H9 (cell line): ENCODE data around the gene MBD5. TPM values are rescaled to one million over a fixed set of nuclear protein-coding genes. Genes with fewer than 3 reads are reported as not detected.

Experiments
- DNase-seq: peaks from one replicate; pipeline ENCODE4 v3.0.0-alpha.2; 2017
- H2AFZ ChIP-seq: one replicate; pipeline ENCODE4 v1.6.1; 2013; ENCODE audit warnings: mild to moderate bottlenecking, low read length, control low read depth, moderate library complexity
- H2AK5ac ChIP-seq: 2 replicates; pipeline ENCODE4 v1.6.1; 2013; ENCODE audit warnings: low read length, control low read depth, mixed read lengths; ENCODE audit not compliant: insufficient read length
- H2BK120ac ChIP-seq: one replicate; pipeline ENCODE4 v1.6.1; 2013; ENCODE audit warnings: low read depth, mild to moderate bottlenecking, low read length, control low read depth, inconsistent platforms; ENCODE audit not compliant: poor library complexity, severe bottlenecking
- H2BK12ac ChIP-seq: 2 replicates; pipeline ENCODE4 v1.6.1; 2013; ENCODE audit warnings: low read length, control low read depth, mixed read lengths, low read depth; ENCODE audit not compliant: insufficient read length
- H2BK15ac ChIP-seq: 2 replicates; pipeline ENCODE4 v1.6.1; 2013; ENCODE audit warnings: low read depth, low read length, control low read depth
- H2BK20ac ChIP-seq: one replicate; pipeline ENCODE4 v1.6.1; 2013; ENCODE audit warnings: low read depth, mild to moderate bottlenecking, low read length, control low read depth, inconsistent platforms; ENCODE audit not compliant: poor library complexity, severe bottlenecking
- H2BK5ac ChIP-seq: 2 replicates; pipeline ENCODE4 v1.6.1; 2013; ENCODE audit warnings: low read length, control low read depth, mixed read lengths; ENCODE audit not compliant: insufficient read length
- H3K14ac ChIP-seq: 2 replicates; pipeline ENCODE4 v1.6.1; 2013; ENCODE audit warnings: low read length, control low read depth; ENCODE audit not compliant: insufficient read depth
- H3K18ac ChIP-seq: 2 replicates; pipeline ENCODE4 v1.6.1; 2013; ENCODE audit warnings: low read depth, mild to moderate bottlenecking, mixed read lengths, low read length, control low read depth; ENCODE audit not compliant: insufficient read length
- H3K23ac ChIP-seq: 2 replicates; pipeline ENCODE4 v1.6.1; 2013; ENCODE audit warnings: low read length, control low read depth, mixed read lengths, low read depth; ENCODE audit not compliant: insufficient read length
- H3K23me2 ChIP-seq: 2 replicates; pipeline ENCODE4 v1.6.1; 2013; ENCODE audit warnings: low read depth, mild to moderate bottlenecking, mixed read lengths, low read length, control low read depth; ENCODE audit not compliant: insufficient read length, poor library complexity, severe bottlenecking
- H3K27ac ChIP-seq: 2 replicates; pipeline ENCODE4 v1.5.1; 2013; ENCODE audit warnings: low read length, control low read depth, mixed read lengths, low read depth; ENCODE audit not compliant: insufficient read length
- H3K27me3 ChIP-seq: 2 replicates; pipeline ENCODE4 v1.6.1; 2013; ENCODE audit warnings: low read length, control low read depth, inconsistent platforms; ENCODE audit not compliant: insufficient read depth
- H3K4ac ChIP-seq: 2 replicates; pipeline ENCODE4 v1.6.1; 2013; ENCODE audit warnings: low read depth, mild to moderate bottlenecking, control low read depth, inconsistent platforms, low read length, moderate library complexity
- H3K4me1 ChIP-seq: 2 replicates; pipeline ENCODE4 v1.6.1; 2013; ENCODE audit warnings: low read length, control low read depth, inconsistent platforms; ENCODE audit not compliant: insufficient read depth
- H3K4me2 ChIP-seq: 2 replicates; pipeline ENCODE4 v1.6.1; 2013; ENCODE audit warnings: low read length, control low read depth, mixed read lengths; ENCODE audit not compliant: insufficient read length, insufficient read depth
- H3K56ac ChIP-seq: 2 replicates; pipeline ENCODE4 v1.6.1; 2013; ENCODE audit warnings: low read depth, mild to moderate bottlenecking, mixed read lengths, low read length, control low read depth; ENCODE audit not compliant: insufficient read length
- H3K79me1 ChIP-seq: 2 replicates; pipeline ENCODE4 v1.6.1; 2013; ENCODE audit warnings: low read depth, mild to moderate bottlenecking, moderate library complexity, low read length, control low read depth, inconsistent platforms; ENCODE audit not compliant: insufficient read depth, poor library complexity, severe bottlenecking
- H3K79me2 ChIP-seq: 2 replicates; pipeline ENCODE4 v1.6.1; 2013; ENCODE audit warnings: low read length, control low read depth, inconsistent platforms; ENCODE audit not compliant: insufficient read depth
- H3K9ac ChIP-seq: 2 replicates; pipeline ENCODE4 v1.6.1; 2013; ENCODE audit warnings: low read length, control low read depth, mixed read lengths; ENCODE audit not compliant: insufficient read length; ENCODE audit errors: extremely low read depth
- H3K9me3 ChIP-seq: one replicate; pipeline ENCODE4 v1.6.1; 2013; ENCODE audit warnings: low read depth, low read length, inconsistent platforms; ENCODE audit not compliant: control insufficient read depth
- H3T11ph ChIP-seq: one replicate; pipeline ENCODE4 v1.6.1; 2013; ENCODE audit warnings: mild to moderate bottlenecking, low read length, control low read depth, inconsistent platforms
- H4K20me1 ChIP-seq: one replicate; pipeline ENCODE4 v1.6.1; 2013; ENCODE audit not compliant: control insufficient read depth, insufficient read length, insufficient read depth
- H4K5ac ChIP-seq: 2 replicates; pipeline ENCODE4 v1.6.1; 2013; ENCODE audit warnings: low read depth, mild to moderate bottlenecking, mixed read lengths, low read length, control low read depth; ENCODE audit not compliant: insufficient read length
- H4K8ac ChIP-seq: replicated peaks from 2 replicates; pipeline ENCODE4 v1.6.1; 2013; ENCODE audit warnings: low read length, control low read depth, mixed read lengths, low read depth; ENCODE audit not compliant: insufficient read length
- H4K91ac ChIP-seq: 2 replicates; pipeline ENCODE4 v1.6.1; 2013; ENCODE audit warnings: low read depth, mild to moderate bottlenecking, moderate library complexity, mixed read lengths, low read length, control low read depth; ENCODE audit not compliant: insufficient read length
- H3K27ac Mint-ChIP-seq, 3 experiments: 2 replicates in 2 of 3; 3 replicates in 1 of 3; pipeline ENCODE4 v1.8.0; 2020 to 2021; ENCODE audit warnings: mixed read lengths in 3 of 3, mild to moderate bottlenecking in 1 of 3, moderate library complexity in 1 of 3
- H3K27me3 Mint-ChIP-seq: 2 replicates; pipeline ENCODE4 v1.8.0; 2021; ENCODE audit warnings: low read depth, mild to moderate bottlenecking, moderate library complexity, mixed read lengths
- H3K36me3 Mint-ChIP-seq, 3 experiments: 2 replicates in 2 of 3; 3 replicates in 1 of 3; pipeline ENCODE4 v1.8.0; 2020 to 2021; ENCODE audit warnings: low read depth in 3 of 3, mixed read lengths in 3 of 3; ENCODE audit not compliant: insufficient read depth in 1 of 3
- H3K4me1 Mint-ChIP-seq, 2 experiments: 2 replicates each; pipeline ENCODE4 v1.8.0; 2020; ENCODE audit warnings: mixed read lengths in 2 of 2
- H3K4me3 Mint-ChIP-seq, 2 experiments: 2 replicates in 1 of 2; 3 replicates in 1 of 2; pipeline ENCODE4 v1.8.0; 2020 to 2021; ENCODE audit warnings: mild to moderate bottlenecking in 2 of 2, mixed read lengths in 2 of 2, moderate library complexity in 1 of 2
- H3K9me3 Mint-ChIP-seq, 2 experiments: 2 replicates in 1 of 2; 3 replicates in 1 of 2; pipeline ENCODE4 v1.8.0; 2020; ENCODE audit warnings: mild to moderate bottlenecking in 2 of 2, mixed read lengths in 2 of 2, moderate library complexity in 1 of 2
- WGBS: extraction: QIAGEN DNeasy Blood & Tissue Kit; methylation state at CpG from one replicate; pipeline ENCODE4 v1.1.7; 2013; ENCODE audit warnings: missing lambda C conversion rate, low lambda C conversion rate, mixed read lengths; ENCODE audit not compliant: insufficient read length; ENCODE audit errors: extremely low coverage; 5-methylcytosine and 5-hydroxymethylcytosine counted together
- total RNA-seq: library from RNA; stranded (reverse); gene quantifications from 2 replicates; pipeline ENCODE4 v1.2.1, GENCODE V29; 2021
- TF ChIP-seq, protein P1 (sequence below): fragments of 200-600 bp; sonication (generic); conservative IDR thresholded peaks from 3 replicates; pipeline ENCODE4 v1.8.0; 2021; ENCODE audit warnings: antibody characterized with exemption, mild to moderate bottlenecking

The MBD5 gene
- total RNA-seq, 1 experiment from 2014 or later, result 23.1 TPM

DNA sequence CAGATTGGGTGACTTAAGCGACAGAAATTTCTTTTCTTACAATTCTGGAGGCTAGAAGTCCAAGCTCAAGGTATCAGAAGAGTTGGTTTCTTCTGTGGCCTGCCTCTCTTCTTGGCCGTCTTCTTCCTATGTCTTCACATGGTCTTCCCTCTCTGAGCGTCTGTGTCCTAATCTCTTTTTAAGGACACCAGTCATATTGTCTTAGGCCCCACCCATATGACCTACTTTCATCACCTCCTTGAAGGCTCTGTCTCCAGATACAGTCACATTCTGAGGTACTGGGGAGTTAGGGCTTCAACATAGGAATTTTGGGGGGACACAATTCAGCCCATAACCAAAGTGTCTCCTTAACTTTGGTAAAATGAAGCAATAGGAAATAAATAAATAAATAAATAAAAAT, 512.8 kb downstream of the MBD5 start:
- H3K9me3 Mint-ChIP-seq, result no peaks in the 10 kb centered on the region
- TF ChIP-seq, protein P1, sequence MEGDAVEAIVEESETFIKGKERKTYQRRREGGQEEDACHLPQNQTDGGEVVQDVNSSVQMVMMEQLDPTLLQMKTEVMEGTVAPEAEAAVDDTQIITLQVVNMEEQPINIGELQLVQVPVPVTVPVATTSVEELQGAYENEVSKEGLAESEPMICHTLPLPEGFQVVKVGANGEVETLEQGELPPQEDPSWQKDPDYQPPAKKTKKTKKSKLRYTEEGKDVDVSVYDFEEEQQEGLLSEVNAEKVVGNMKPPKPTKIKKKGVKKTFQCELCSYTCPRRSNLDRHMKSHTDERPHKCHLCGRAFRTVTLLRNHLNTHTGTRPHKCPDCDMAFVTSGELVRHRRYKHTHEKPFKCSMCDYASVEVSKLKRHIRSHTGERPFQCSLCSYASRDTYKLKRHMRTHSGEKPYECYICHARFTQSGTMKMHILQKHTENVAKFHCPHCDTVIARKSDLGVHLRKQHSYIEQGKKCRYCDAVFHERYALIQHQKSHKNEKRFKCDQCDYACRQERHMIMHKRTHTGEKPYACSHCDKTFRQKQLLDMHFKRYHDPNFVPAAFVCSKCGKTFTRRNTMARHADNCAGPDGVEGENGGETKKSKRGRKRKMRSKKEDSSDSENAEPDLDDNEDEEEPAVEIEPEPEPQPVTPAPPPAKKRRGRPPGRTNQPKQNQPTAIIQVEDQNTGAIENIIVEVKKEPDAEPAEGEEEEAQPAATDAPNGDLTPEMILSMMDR, result no peak
- peaks cover 18 to 20% of the 10 kb centered on the region in 2 experiments for H3K4me1 Mint-ChIP-seq
- Histone ChIP-seq H3K4me2 (no peak overlapping the region), H3K4me1 (0 out of 2 replicates have a peak, but pooled peaks cover 6% of the 10 kb centered on the region), H2BK12ac (no peak overlapping the region), H4K20me1 (no peaks in the 10 kb centered on the region), H2BK15ac (no peak overlapping the region), H2BK5ac (no peak overlapping the region), H3K18ac (no peak overlapping the region), H3K23me2 (peaks cover 3% of the 10 kb centered on the region), H3K27ac (no peak overlapping the region), H3K27me3 (no peaks in the 10 kb centered on the region), H3K9ac (no peak overlapping the region), H4K5ac (no peak overlapping the region), H3K9me3 (no peaks in the 10 kb centered on the region), H2AK5ac (no peak overlapping the region), H3T11ph (no peak overlapping the region), H3K56ac (no peak overlapping the region), H3K79me1 (no peaks in the 10 kb centered on the region), H3K4ac (no peak overlapping the region), H4K8ac (no peak overlapping the region), H3K79me2 (no peaks in the 10 kb centered on the region), H3K14ac (no peak overlapping the region), H2BK120ac (no peak overlapping the region), H2BK20ac (no peak overlapping the region), H4K91ac (no peak overlapping the region), H2AFZ (no peak overlapping the region), H3K23ac (no peak overlapping the region)
- no peak overlapping the region for H3K4me3 Mint-ChIP-seq
- WGBS, result no CpG with 5 or more reads among the region's 3 CpGs
- H3K27me3 Mint-ChIP-seq, result peaks cover 27% of the 10 kb centered on the region
- DNase-seq, result no peak
- no peaks in the 10 kb centered on the region; a peak in 1 of 7 replicates for H3K36me3 Mint-ChIP-seq
- H3K27ac Mint-ChIP-seq, result no peak overlapping the region
